SK-N-MC (cell line): ENCODE results near the gene ATXN1.

Experiments
- DNase-seq: peaks from one replicate; pipeline ENCODE4 v3.0.0-alpha.2; 2011; ENCODE audit warnings: low read depth, low spot score
- H3K27ac ChIP-seq: fragments of 200-600 bp; sonication (generic); 2 replicates; pipeline ENCODE4 v1.5.1; 2016; ENCODE audit warnings: mixed run types
- H3K36me3 ChIP-seq: fragments of 200-600 bp; sonication (generic); 2 replicates; pipeline ENCODE4 v1.6.1; 2017; ENCODE audit warnings: antibody characterized with exemption, low read length, mixed read lengths; ENCODE audit not compliant: insufficient read depth
- H3K4me3 ChIP-seq: fragments of 200-600 bp; sonication (generic); 2 replicates; pipeline ENCODE4 v1.5.1; 2016
- H3K9ac ChIP-seq: fragments of 200-600 bp; sonication (generic); 2 replicates; pipeline ENCODE4 v1.8.0; 2017; ENCODE audit warnings: mixed run types, mixed read lengths; ENCODE audit not compliant: insufficient read length
- H3K9me3 ChIP-seq: fragments of 200-600 bp; sonication (generic); 2 replicates; pipeline ENCODE4 v1.6.1; 2017; ENCODE audit warnings: low read depth, mild to moderate bottlenecking, antibody characterized with exemption, low read length, moderate library complexity, mixed read lengths
- EZH2 ChIP-seq: fragments of 200-600 bp; sonication (generic); IDR thresholded peaks from one replicate; pipeline ENCODE4 v1.6.1; 2017; ENCODE audit warnings: antibody characterized with exemption
- FOXP2 ChIP-seq: optimal IDR thresholded peaks from 2 replicates; pipeline ENCODE3; 2011; ENCODE audit warnings: mild to moderate bottlenecking, moderate library complexity; ENCODE audit not compliant: insufficient read depth; ENCODE audit errors: extremely low read length, control extremely low read depth
- POLR2AphosphoS5 ChIP-seq: IDR thresholded peaks from 2 replicates; pipeline ENCODE4 v1.6.1; 2012; ENCODE audit warnings: mild to moderate bottlenecking, low read depth, low read length, borderline replicate concordance

The ATXN1 gene

GRCh38 chr6:16576451-16577368, 184.6 kb downstream of the ATXN1 start:
- TF ChIP-seq EZH2 = no peak
- no peak for TF ChIP-seq POLR2AphosphoS5
- no peak for TF ChIP-seq FOXP2
- no peak overlapping the region for H3K27ac ChIP-seq
- H3K4me3 ChIP-seq = no peak overlapping the region
- H3K36me3 ChIP-seq = no peaks in the 10 kb centered on the region
- H3K9ac ChIP-seq = no peak overlapping the region
- no peak for DNase-seq
- no peaks in the 10 kb centered on the region for H3K9me3 ChIP-seq

GRCh38 chr6:16575655-16576054, 185.6 kb downstream of the ATXN1 start:
- Histone ChIP-seq H3K9ac (no peak overlapping the region), H3K4me3 (no peak overlapping the region), H3K9me3 (no peaks in the 10 kb centered on the region), H3K27ac (no peak overlapping the region), H3K36me3 (no peaks in the 10 kb centered on the region)
- DNase-seq = no peak
- TF ChIP-seq POLR2AphosphoS5 = no peak
- no peak for TF ChIP-seq FOXP2
- no peak for TF ChIP-seq EZH2

- H3K36me3 ChIP-seq = no peaks in the 10 kb centered on the region
- H3K9me3 ChIP-seq = no peaks in the 10 kb centered on the region
- H3K27ac ChIP-seq = no peak overlapping the region
- no peak overlapping the region for H3K4me3 ChIP-seq
- no peak for DNase-seq
- TF ChIP-seq POLR2AphosphoS5 = no peak
- no peak for TF ChIP-seq EZH2
- no peak overlapping the region for H3K9ac ChIP-seq
These were observed 188.3 kb downstream of the ATXN1 start for GRCh38 chr6:16572943-16573342.

GRCh38 chr6:16572317-16572716, 188.9 kb downstream of the ATXN1 start:
- no peak for TF ChIP-seq FOXP2
- TF ChIP-seq EZH2 = no peak
- TF ChIP-seq POLR2AphosphoS5 = no peak
- no peak for DNase-seq
- H3K9ac ChIP-seq = no peak overlapping the region
- no peak overlapping the region for H3K27ac ChIP-seq
- H3K4me3 ChIP-seq = no peak overlapping the region
- no peaks in the 10 kb centered on the region for H3K9me3 ChIP-seq
- H3K36me3 ChIP-seq = no peaks in the 10 kb centered on the region

GRCh38 chr6:16570946-16571345, 190.3 kb downstream of the ATXN1 start:
- H3K4me3 ChIP-seq = no peak overlapping the region
- H3K27ac ChIP-seq = no peak overlapping the region
- TF ChIP-seq POLR2AphosphoS5 (no peak), EZH2 (no peak)
- H3K36me3 ChIP-seq = no peaks in the 10 kb centered on the region
- no peaks in the 10 kb centered on the region for H3K9me3 ChIP-seq
- H3K9ac ChIP-seq = no peak overlapping the region
- DNase-seq = no peak

- Histone ChIP-seq H3K36me3 (no peaks in the 10 kb centered on the region), H3K4me3 (no peak overlapping the region), H3K9ac (no peak overlapping the region), H3K27ac (no peak overlapping the region), H3K9me3 (no peaks in the 10 kb centered on the region)
- DNase-seq = no peak
- TF ChIP-seq POLR2AphosphoS5 = no peak
- no peak for TF ChIP-seq EZH2
- TF ChIP-seq FOXP2 = no peak
These were observed 191.1 kb downstream of the ATXN1 start for GRCh38 chr6:16570221-16570553.

GRCh38 chr6:16568128-16568527, 193.1 kb downstream of the ATXN1 start:
- Histone ChIP-seq H3K27ac (no peak overlapping the region), H3K9me3 (no peaks in the 10 kb centered on the region), H3K36me3 (no peaks in the 10 kb centered on the region), H3K9ac (no peak overlapping the region), H3K4me3 (no peak overlapping the region)
- TF ChIP-seq EZH2 = no peak
- TF ChIP-seq FOXP2 = no peak
- TF ChIP-seq POLR2AphosphoS5 = no peak
- no peak for DNase-seq

DNA sequence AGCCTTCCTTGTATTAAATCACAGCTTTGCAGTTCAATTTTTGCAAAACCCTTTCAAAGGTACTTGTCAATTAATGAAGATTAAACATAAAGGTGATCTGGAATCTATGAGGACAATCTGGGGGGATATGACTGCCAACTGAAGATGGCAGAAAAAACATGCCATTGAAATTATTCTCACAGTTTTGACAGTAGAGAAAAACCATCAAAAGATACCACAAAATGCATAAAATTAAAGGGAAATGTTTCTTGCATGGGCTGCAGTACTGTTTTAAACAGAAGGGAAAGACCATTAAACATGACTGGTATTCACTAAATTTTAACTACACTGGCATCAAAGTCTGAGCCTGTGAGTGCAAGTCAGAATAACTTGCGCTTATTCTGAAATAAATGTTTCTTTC, 194.2 kb downstream of the ATXN1 start:
- no peak overlapping the region for H3K9ac ChIP-seq
- no peaks in the 10 kb centered on the region for H3K36me3 ChIP-seq
- TF ChIP-seq POLR2AphosphoS5 (no peak), EZH2 (no peak), FOXP2 (no peak)
- H3K4me3 ChIP-seq = no peak overlapping the region
- no peak overlapping the region for H3K27ac ChIP-seq
- no peaks in the 10 kb centered on the region for H3K9me3 ChIP-seq
- DNase-seq = no peak

DNA sequence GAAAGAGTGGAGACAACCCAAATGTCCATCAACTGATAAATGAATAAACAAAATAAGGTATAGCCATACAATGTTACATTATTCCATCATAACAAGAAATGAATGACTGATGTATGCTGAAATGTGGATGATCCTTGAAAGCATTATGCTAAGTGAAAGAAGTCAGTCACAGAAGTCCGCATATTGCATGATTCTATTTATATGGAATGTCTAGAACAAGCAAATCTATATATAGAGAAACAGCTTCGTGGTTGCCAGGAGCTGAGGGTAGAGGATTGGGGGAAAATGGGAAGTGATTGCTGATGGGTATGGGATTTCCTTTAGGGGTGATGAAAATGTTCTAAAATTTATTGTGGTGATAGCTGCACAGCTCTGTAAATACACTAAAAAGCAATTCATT, 196.8 kb downstream of the ATXN1 start:
- Histone ChIP-seq H3K9ac (no peak overlapping the region), H3K9me3 (no peaks in the 10 kb centered on the region), H3K4me3 (no peak overlapping the region), H3K27ac (no peak overlapping the region), H3K36me3 (no peaks in the 10 kb centered on the region)
- no peak for DNase-seq
- TF ChIP-seq FOXP2 = no peak
- no peak for TF ChIP-seq POLR2AphosphoS5
- no peak for TF ChIP-seq EZH2
